ENCODE measurements around the gene IL26.

The IL26 gene

GRCh38 chr12:68190301-68190700, 35.3 kb downstream of the IL26 start:
- DNase-seq (ENCODE audit: low read depth) = no peak
- no peak overlapping the region for H3K4me3 ChIP-seq (ENCODE audit: low read depth, low read length)
- TF ChIP-seq POLR2A (IDR thresholded peaks at IDR 0.05; ENCODE audit: extremely low read depth, insufficient read length) (no peak), CTCF (IDR thresholded peaks at IDR 0.05; ENCODE audit: low read depth, low read length) (no peak), MAX (IDR thresholded peaks at IDR 0.05; ENCODE audit: low read depth, low read length) (no peak), MYC (IDR thresholded peaks at IDR 0.05; ENCODE audit: low read depth, low read length) (no peak)

- H3K4me3 ChIP-seq (ENCODE audit: low read depth, low read length) = no peak overlapping the region
- peak; percentile 28 for DNase-seq (ENCODE audit: low read depth)
- TF ChIP-seq MYC (IDR thresholded peaks at IDR 0.05; ENCODE audit: low read depth, low read length) (no peak), POLR2A (IDR thresholded peaks at IDR 0.05; ENCODE audit: extremely low read depth, insufficient read length) (no peak), CTCF (IDR thresholded peaks at IDR 0.05; ENCODE audit: low read depth, low read length) (no peak), MAX (IDR thresholded peaks at IDR 0.05; ENCODE audit: low read depth, low read length) (no peak)
Measured at GRCh38 chr12:68189821-68190242, 35.8 kb downstream of the IL26 start.

- TF ChIP-seq POLR2A (IDR thresholded peaks at IDR 0.05; ENCODE audit: extremely low read depth, insufficient read length) (no peak), MAX (IDR thresholded peaks at IDR 0.05; ENCODE audit: low read depth, low read length) (no peak), MYC (IDR thresholded peaks at IDR 0.05; ENCODE audit: low read depth, low read length) (no peak), CTCF (IDR thresholded peaks at IDR 0.05; ENCODE audit: low read depth, low read length) (no peak)
- DNase-seq (ENCODE audit: low read depth) = peak; percentile 54
- H3K4me3 ChIP-seq (ENCODE audit: low read depth, low read length) = no peak overlapping the region
Measured at GRCh38 chr12:68185598-68185997, 40.0 kb downstream of the IL26 start.

GRCh38 chr12:68180792-68181744, 44.5 kb downstream of the IL26 start:
- peak; percentile 14 for DNase-seq (ENCODE audit: low read depth)
- TF ChIP-seq CTCF (IDR thresholded peaks at IDR 0.05; ENCODE audit: low read depth, low read length) (no peak), MYC (IDR thresholded peaks at IDR 0.05; ENCODE audit: low read depth, low read length) (no peak), MAX (IDR thresholded peaks at IDR 0.05; ENCODE audit: low read depth, low read length) (no peak), POLR2A (IDR thresholded peaks at IDR 0.05; ENCODE audit: extremely low read depth, insufficient read length) (no peak)
- H3K4me3 ChIP-seq (ENCODE audit: low read depth, low read length) = no peak overlapping the region

- no peak for TF ChIP-seq MYC (IDR thresholded peaks at IDR 0.05; ENCODE audit: low read depth, low read length)
- no peak for TF ChIP-seq MAX (IDR thresholded peaks at IDR 0.05; ENCODE audit: low read depth, low read length)
- no peak for TF ChIP-seq POLR2A (IDR thresholded peaks at IDR 0.05; ENCODE audit: extremely low read depth, insufficient read length)
- TF ChIP-seq CTCF (IDR thresholded peaks at IDR 0.05; ENCODE audit: low read depth, low read length) = no peak
- DNase-seq (ENCODE audit: low read depth) = no peak
Measured at GRCh38 chr12:68178774-68179439, 46.7 kb downstream of the IL26 start.

More at GRCh38 chr12:68178774-68179439, 46.7 kb downstream of the IL26 start:
- no peak overlapping the region for H3K4me3 ChIP-seq (ENCODE audit: low read depth, low read length)
